Tibial nerve (tissue), 4 donors: ENCODE measurements around the gene SRGAP3.

Experiments
- CTCF ChIP-seq, 5 experiments: fragments of 200-600 bp in 3 of 5; fragments of 450-650 bp in 2 of 5; sonication (generic) in 3 of 5; IDR thresholded peaks; one replicate each; pipeline ENCODE4 v1.5.1; 2016 to 2019; ENCODE audit warnings: antibody characterized with exemption in 5 of 5, mild to moderate bottlenecking in 3 of 5, moderate library complexity in 2 of 5
- EP300 ChIP-seq, 2 donors: sonication (generic); formaldehyde crosslinking; IDR thresholded peaks; one replicate each; pipeline ENCODE4 v1.6.1; 2017; ENCODE audit warnings: antibody characterized with exemption in 2 of 2, mild to moderate bottlenecking in 1 of 2
- POLR2A ChIP-seq, 2 donors: fragments of 450-650 bp; IDR thresholded peaks; one replicate each; pipeline ENCODE4 v1.6.1; 2017; ENCODE audit warnings: antibody characterized with exemption in 2 of 2, mild to moderate bottlenecking in 2 of 2, moderate library complexity in 2 of 2

DNA sequence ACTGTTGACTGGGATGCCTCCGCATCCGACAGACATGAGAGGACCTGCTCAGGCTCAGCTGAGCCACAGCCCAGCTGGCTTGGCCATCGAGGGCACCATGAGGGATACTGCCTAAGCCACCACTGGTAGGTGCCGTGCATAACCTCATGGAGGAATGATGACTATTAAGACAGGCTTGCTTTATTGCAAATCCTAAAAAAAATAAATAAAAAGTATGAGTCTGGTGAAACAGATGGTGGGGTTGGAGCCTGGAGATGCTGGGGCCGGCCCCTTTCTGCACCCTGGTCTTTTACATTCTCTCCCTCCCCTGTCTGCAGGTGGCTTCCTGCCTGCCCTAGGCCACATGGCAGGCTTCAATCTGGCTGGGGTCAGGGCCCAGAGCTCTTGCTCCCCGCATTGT is 262.2 kb downstream of the SRGAP3 start:
- TF ChIP-seq CTCF (IDR thresholded peaks at IDR 0.05) (no peak), POLR2A (IDR thresholded peaks at IDR 0.05) (no peak), EP300 (IDR thresholded peaks at IDR 0.05) (no peak)
